Measurements from ENCODE around the gene NETO2.

Gene NETO2

GRCh38 chr16:47136099-47136842 lies 7.5 kb downstream of the NETO2 start:
- TF ChIP-seq, protein P1, sequence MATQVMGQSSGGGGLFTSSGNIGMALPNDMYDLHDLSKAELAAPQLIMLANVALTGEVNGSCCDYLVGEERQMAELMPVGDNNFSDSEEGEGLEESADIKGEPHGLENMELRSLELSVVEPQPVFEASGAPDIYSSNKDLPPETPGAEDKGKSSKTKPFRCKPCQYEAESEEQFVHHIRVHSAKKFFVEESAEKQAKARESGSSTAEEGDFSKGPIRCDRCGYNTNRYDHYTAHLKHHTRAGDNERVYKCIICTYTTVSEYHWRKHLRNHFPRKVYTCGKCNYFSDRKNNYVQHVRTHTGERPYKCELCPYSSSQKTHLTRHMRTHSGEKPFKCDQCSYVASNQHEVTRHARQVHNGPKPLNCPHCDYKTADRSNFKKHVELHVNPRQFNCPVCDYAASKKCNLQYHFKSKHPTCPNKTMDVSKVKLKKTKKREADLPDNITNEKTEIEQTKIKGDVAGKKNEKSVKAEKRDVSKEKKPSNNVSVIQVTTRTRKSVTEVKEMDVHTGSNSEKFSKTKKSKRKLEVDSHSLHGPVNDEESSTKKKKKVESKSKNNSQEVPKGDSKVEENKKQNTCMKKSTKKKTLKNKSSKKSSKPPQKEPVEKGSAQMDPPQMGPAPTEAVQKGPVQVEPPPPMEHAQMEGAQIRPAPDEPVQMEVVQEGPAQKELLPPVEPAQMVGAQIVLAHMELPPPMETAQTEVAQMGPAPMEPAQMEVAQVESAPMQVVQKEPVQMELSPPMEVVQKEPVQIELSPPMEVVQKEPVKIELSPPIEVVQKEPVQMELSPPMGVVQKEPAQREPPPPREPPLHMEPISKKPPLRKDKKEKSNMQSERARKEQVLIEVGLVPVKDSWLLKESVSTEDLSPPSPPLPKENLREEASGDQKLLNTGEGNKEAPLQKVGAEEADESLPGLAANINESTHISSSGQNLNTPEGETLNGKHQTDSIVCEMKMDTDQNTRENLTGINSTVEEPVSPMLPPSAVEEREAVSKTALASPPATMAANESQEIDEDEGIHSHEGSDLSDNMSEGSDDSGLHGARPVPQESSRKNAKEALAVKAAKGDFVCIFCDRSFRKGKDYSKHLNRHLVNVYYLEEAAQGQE (IDR thresholded peaks at IDR 0.05; ENCODE audit: insufficient read depth in 1 of 2, low read depth in 2 of 2, low read length in 2 of 2), result no peak
- TF ChIP-seq FOXP2 (optimal IDR thresholded peaks at IDR 0.05; ENCODE audit: borderline replicate concordance, extremely low read depth, extremely low read length, insufficient read depth) (no peak), SIN3A (IDR thresholded peaks at IDR 0.05; ENCODE audit: borderline replicate concordance, insufficient read depth, low read length) (no peak), POLR2AphosphoS5 (IDR thresholded peaks at IDR 0.05; ENCODE audit: low read depth, low read length) (no peak), TAF1 (IDR thresholded peaks at IDR 0.05; ENCODE audit: borderline replicate concordance, insufficient read depth, low read length) (no peak)

DNA sequence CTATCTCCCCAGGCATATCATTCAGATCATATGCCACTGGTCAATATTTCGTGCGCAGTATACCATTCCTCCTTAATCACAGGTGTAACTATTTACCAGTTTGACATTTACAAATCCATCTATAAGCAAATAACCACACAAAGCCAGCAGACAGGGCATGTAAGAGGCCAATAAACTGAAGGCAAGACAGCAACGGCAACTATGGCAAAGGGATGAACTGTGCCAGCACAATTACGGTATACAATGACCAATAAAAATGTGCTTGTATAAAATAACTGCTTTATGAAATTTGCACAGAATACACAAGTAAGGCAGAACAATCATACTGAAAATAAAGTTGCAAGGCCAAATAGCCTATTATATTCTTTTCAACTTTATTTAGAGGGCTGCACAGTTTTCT lies 9.2 kb downstream of the NETO2 start:
- TF ChIP-seq TAF1 (IDR thresholded peaks at IDR 0.05; ENCODE audit: borderline replicate concordance, insufficient read depth, low read length) (no peak), POLR2AphosphoS5 (IDR thresholded peaks at IDR 0.05; ENCODE audit: low read depth, low read length) (no peak)

GRCh38 chr16:47132308-47132707 lies 11.4 kb downstream of the NETO2 start:
- no peak for TF ChIP-seq FOXP2 (optimal IDR thresholded peaks at IDR 0.05; ENCODE audit: borderline replicate concordance, extremely low read depth, extremely low read length, insufficient read depth)
- TF ChIP-seq, protein P1 (IDR thresholded peaks at IDR 0.05; ENCODE audit: insufficient read depth in 1 of 2, low read depth in 2 of 2, low read length in 2 of 2), result no peak

- TF ChIP-seq, protein P1 (IDR thresholded peaks at IDR 0.05; ENCODE audit: insufficient read depth in 1 of 2, low read depth in 2 of 2, low read length in 2 of 2), result no peak
Measured at GRCh38 chr16:47129755-47130435, 13.8 kb downstream of the NETO2 start.

DNA sequence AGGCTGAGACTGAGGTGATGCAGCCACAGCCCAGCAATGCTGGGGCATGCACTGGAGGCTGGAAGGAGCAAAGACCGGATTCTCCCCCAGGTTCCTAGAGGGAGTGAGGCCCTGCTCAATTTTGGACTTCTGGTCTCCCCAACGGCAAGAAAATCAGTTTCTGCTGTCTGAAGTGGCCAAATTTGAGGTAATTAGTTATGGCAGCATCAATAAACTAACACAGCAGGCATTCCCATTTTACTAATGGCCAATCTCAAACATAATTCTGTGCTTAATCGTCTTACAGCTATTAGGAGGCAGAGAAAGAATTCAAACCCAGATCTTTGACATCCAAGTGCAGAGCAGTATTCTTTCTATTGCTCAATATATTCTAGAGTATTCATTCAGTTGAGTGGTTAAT lies 16.2 kb downstream of the NETO2 start:
- TF ChIP-seq FOXP2 (optimal IDR thresholded peaks at IDR 0.05; ENCODE audit: borderline replicate concordance, extremely low read depth, extremely low read length, insufficient read depth), result no peak

- TF ChIP-seq, protein P1 (IDR thresholded peaks at IDR 0.05; ENCODE audit: insufficient read depth in 1 of 2, low read depth in 2 of 2, low read length in 2 of 2), result no peak
- TF ChIP-seq POLR2AphosphoS5 (IDR thresholded peaks at IDR 0.05; ENCODE audit: low read depth, low read length) (no peak), TAF1 (IDR thresholded peaks at IDR 0.05; ENCODE audit: borderline replicate concordance, insufficient read depth, low read length) (no peak), SIN3A (IDR thresholded peaks at IDR 0.05; ENCODE audit: borderline replicate concordance, insufficient read depth, low read length) (no peak), FOXP2 (optimal IDR thresholded peaks at IDR 0.05; ENCODE audit: borderline replicate concordance, extremely low read depth, extremely low read length, insufficient read depth) (no peak)
Measured at GRCh38 chr16:47125757-47126156, 18.0 kb downstream of the NETO2 start.
